Ishikawa (cell line): ENCODE results near the gene TIAM1.

Experiments
- RAD21 ChIP-seq: IDR thresholded peaks from 2 replicates; pipeline ENCODE4 v1.6.1; 2012; ENCODE audit warnings: low read depth
- TAF1 ChIP-seq: IDR thresholded peaks from 2 replicates; pipeline ENCODE4 v1.6.1; 2012; ENCODE audit warnings: low read depth, mild to moderate bottlenecking
- TCF12 ChIP-seq: IDR thresholded peaks from 2 replicates; pipeline ENCODE4 v1.6.1; 2012; ENCODE audit warnings: low read depth
- ZBTB7A ChIP-seq: IDR thresholded peaks from 2 replicates; pipeline ENCODE4 v1.6.1; 2012; ENCODE audit warnings: low read depth

DNA sequence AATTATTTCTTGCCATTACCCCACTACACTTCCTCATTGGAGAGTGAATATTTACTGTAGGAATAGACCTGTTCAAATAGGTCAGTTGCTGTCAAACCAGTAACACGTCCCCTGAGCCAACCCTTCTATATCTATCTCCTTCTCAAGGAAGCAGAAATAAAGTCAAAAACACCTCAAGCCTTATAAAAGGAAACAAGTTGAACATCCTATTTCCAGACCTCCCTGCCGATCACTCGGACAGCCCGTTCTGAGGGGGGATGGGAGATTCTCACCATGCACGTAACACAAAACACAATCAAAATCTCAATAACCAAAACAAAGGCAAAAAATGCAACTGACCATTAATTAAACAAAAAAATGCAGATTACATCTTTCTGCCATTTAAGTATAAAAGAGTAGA lies 184.3 kb downstream of the TIAM1 start:
- TF ChIP-seq RAD21 = no peak
- no peak for TF ChIP-seq TAF1
- no peak for TF ChIP-seq ZBTB7A
- TF ChIP-seq TCF12 = no peak
